Activated CD8-positive, alpha-beta memory T cell treated with anti-CD3 and anti-CD28 coated beads for 36 hours (primary cell): ENCODE data around the gene SAPCD1. TPM values are rescaled to one million over a fixed set of nuclear protein-coding genes. Genes with fewer than 3 reads are reported as not detected.

Experiments used
- CTCF ChIA-PET: fragments of 350-600 bp; sonication (Branson Sonifier 250); formaldehyde crosslinking; loops from one replicate; lab custom pipeline; 2021; ENCODE audit warnings: antibody characterized with exemption; lab: Charles Lee
- POLR2A ChIA-PET: fragments of 350-600 bp; sonication (Branson Sonifier 250); formaldehyde crosslinking; loops from one replicate; lab custom pipeline; 2021; ENCODE audit warnings: antibody characterized with exemption; lab: Charles Lee
- total RNA-seq, 2 experiments: library from RNA; stranded (reverse); gene quantifications; one replicate each; pipeline ENCODE4 v1.2.3, GENCODE V29; 2021

Gene SAPCD1
- total RNA-seq, 2 experiments from 2014 or later, result 7.6 to 8.6 TPM

- ChIA-PET POLR2A (no interaction called here), CTCF (interaction anchor here (1.1 kb wide), 1 partner anchor 59 kb away, joined by 4 read pairs; no protein-coding TSS in a partner anchor)
These were observed 4.7 kb downstream of the SAPCD1 start for GRCh38 chr6:31767096-31767645.

- POLR2A ChIA-PET, result interaction anchor here (1.1 kb wide), 1 partner anchor 11 kb away, joined by 3 read pairs; no protein-coding TSS in a partner anchor
- CTCF ChIA-PET, result interaction anchor here (0.5 to 3.6 kb wide), 7 partner anchors 10 to 106 kb away, joined by 3 to 23 read pairs (median 9); partner anchors contain the start of genes CLIC1, LY6G5C and MSH5
These were observed 6.2 kb downstream of the SAPCD1 start for GRCh38 chr6:31768363-31769257.

- CTCF ChIA-PET, result interaction anchor here (0.7 to 3.6 kb wide), 16 partner anchors 11 to 211 kb away, joined by 3 to 23 read pairs (median 6); partner anchors contain the start of genes CLIC1, DDAH2, HSPA1B and LY6G5C
- POLR2A ChIA-PET, result interaction anchor here (0.7 to 1.1 kb wide), 4 partner anchors 9 to 37 kb away, joined by 3 to 4 read pairs (median 3); partner anchors contain the start of gene LSM2
These were observed 7.4 kb downstream of the SAPCD1 start for GRCh38 chr6:31769684-31770371.

GRCh38 chr6:31770860-31771259, 8.4 kb downstream of the SAPCD1 start:
- ChIA-PET POLR2A (no interaction called here), CTCF (interaction anchor here (0.7 to 3.6 kb wide), 8 partner anchors 18 to 160 kb away, joined by 3 to 23 read pairs (median 8); partner anchors contain the start of genes CLIC1, DDAH2 and MSH5)

GRCh38 chr6:31771992-31772358, 9.5 kb downstream of the SAPCD1 start:
- ChIA-PET CTCF (interaction anchor here (1.0 to 3.6 kb wide), 2 partner anchors 19 to 34 kb away, joined by 3 to 23 read pairs; partner anchors contain the start of gene CLIC1), POLR2A (interaction anchor here (0.7 kb wide), 1 partner anchor 27 kb away, joined by 4 read pairs; no protein-coding TSS in a partner anchor)

GRCh38 chr6:31775184-31775583, 12.7 kb downstream of the SAPCD1 start:
- ChIA-PET CTCF (interaction anchor here (0.6 to 0.9 kb wide), 3 partner anchors 17 to 47 kb away, joined by 3 read pairs; no protein-coding TSS in a partner anchor), POLR2A (interaction anchor here (0.6 kb wide), 1 partner anchor 115 kb away, joined by 3 read pairs; no protein-coding TSS in a partner anchor)

- ChIA-PET POLR2A (no interaction called here), CTCF (interaction anchor here (0.6 to 0.7 kb wide), 2 partner anchors 46 to 48 kb away, joined by 3 read pairs; no protein-coding TSS in a partner anchor)
These were observed 13.4 kb downstream of the SAPCD1 start for GRCh38 chr6:31775633-31776484.

- ChIA-PET POLR2A (interaction anchor here (0.6 kb wide), 1 partner anchor 273 kb away, joined by 5 read pairs; no protein-coding TSS in a partner anchor), CTCF (interaction anchor here (1.2 kb wide), 1 partner anchor 56 kb away, joined by 3 read pairs; no protein-coding TSS in a partner anchor)
These were observed 14.1 kb downstream of the SAPCD1 start for GRCh38 chr6:31776485-31776988.

- ChIA-PET POLR2A (interaction anchor here (0.6 to 1.0 kb wide), 3 partner anchors 13 to 273 kb away, joined by 3 to 5 read pairs (median 4); partner anchors contain the start of gene LSM2), CTCF (interaction anchor here (1.2 to 1.6 kb wide), 2 partner anchors 14 to 55 kb away, joined by 3 to 6 read pairs; no protein-coding TSS in a partner anchor)
These were observed 14.7 kb downstream of the SAPCD1 start, which contains the start of gene VWA7 for GRCh38 chr6:31776989-31777666. Gene VWA7, minus strand, starts transcription at chr6:31777328. Its CDS starts 549 bp downstream, at chr6:31776779.

- ChIA-PET POLR2A (interaction anchor here (0.9 to 1.0 kb wide), 2 partner anchors 12 to 29 kb away, joined by 3 to 4 read pairs; partner anchors contain the start of gene LSM2), CTCF (interaction anchor here (1.2 to 1.6 kb wide), 2 partner anchors 13 to 55 kb away, joined by 3 to 6 read pairs; no protein-coding TSS in a partner anchor)
These were observed 15.2 kb downstream of the SAPCD1 start for GRCh38 chr6:31777667-31778050.

- ChIA-PET CTCF (interaction anchor here (1.6 kb wide), 1 partner anchor 13 kb away, joined by 6 read pairs; no protein-coding TSS in a partner anchor), POLR2A (no interaction called here)
These were observed 15.7 kb downstream of the SAPCD1 start for GRCh38 chr6:31778193-31778592.

- CTCF ChIA-PET, result no interaction called here
These were observed 16.8 kb downstream of the SAPCD1 start for GRCh38 chr6:31778999-31779885.

GRCh38 chr6:31779908-31780307, 17.5 kb downstream of the SAPCD1 start:
- ChIA-PET CTCF (interaction anchor here (1.0 kb wide), 1 partner anchor 77 kb away, joined by 3 read pairs; the partner anchor contains the start of gene ABHD16A), POLR2A (no interaction called here)

More at GRCh38 chr6:31778999-31779885, 16.8 kb downstream of the SAPCD1 start:
- POLR2A ChIA-PET, result interaction anchor here (0.6 kb wide), 1 partner anchor 10 kb away, joined by 3 read pairs; no protein-coding TSS in a partner anchor

- ChIA-PET CTCF (interaction anchor here (1.0 kb wide), 3 partner anchors 11 to 78 kb away, joined by 3 to 4 read pairs (median 4); partner anchors contain the start of gene ABHD16A), POLR2A (interaction anchor here (0.5 kb wide), 1 partner anchor 49 kb away, joined by 4 read pairs; no protein-coding TSS in a partner anchor)
These were observed 18.2 kb downstream of the SAPCD1 start for GRCh38 chr6:31780507-31781243.
